H1 (cell line): ENCODE measurements around the gene OR52B6. TPM values are rescaled to one million over a fixed set of nuclear protein-coding genes. Genes with fewer than 3 reads are reported as not detected.

Experiments
- CTCF ChIA-PET: fragments of 300-600 bp; sonication (Branson Sonifier 250); formaldehyde crosslinking; loops from one replicate; lab custom pipeline; 2021; ENCODE audit not compliant: partially characterized antibody; lab: Charles Lee
- POLR2A ChIA-PET: fragments of 300-600 bp; sonication (Branson Sonifier 250); formaldehyde crosslinking; loops from one replicate; lab custom pipeline; 2021; ENCODE audit warnings: inconsistent platforms; ENCODE audit not compliant: partially characterized antibody; lab: Charles Lee
- DNase-seq, 2 experiments: peaks; one replicate each; pipeline versions ENCODE4 v3.0.0 to v3.0.0-alpha.2; 2010 to 2022; ENCODE audit warnings: low spot score in 2 of 2, low read depth in 1 of 2, mixed read lengths in 1 of 2
- FAIRE-seq: peaks from 2 replicates; lab custom pipeline; 2011; peaks lifted over from hg19 to GRCh38; lab: Jason Lieb, UNC
- H2AFZ ChIP-seq: 2 replicates; pipeline ENCODE4 v1.8.1; 2012; ENCODE audit warnings: low read length, inconsistent platforms
- H2AK5ac ChIP-seq: 2 replicates; pipeline ENCODE4 v1.6.1; 2013; ENCODE audit warnings: low read depth, low read length
- H2BK120ac ChIP-seq: replicated peaks from 2 replicates; pipeline ENCODE3; 2013; ENCODE audit warnings: low read depth, low read length, inconsistent platforms
- H2BK12ac ChIP-seq: 2 replicates; pipeline ENCODE4 v1.6.1; 2013; ENCODE audit warnings: low read depth, low read length
- H2BK15ac ChIP-seq: 2 replicates; pipeline ENCODE4 v1.6.1; 2013; ENCODE audit warnings: low read length
- H2BK20ac ChIP-seq: 2 replicates; pipeline ENCODE4 v1.6.1; 2013; ENCODE audit warnings: low read length
- H2BK5ac ChIP-seq: 2 replicates; pipeline ENCODE4 v1.6.1; 2013; ENCODE audit warnings: low read depth, low read length
- H3K14ac ChIP-seq: 2 replicates; pipeline ENCODE4 v1.6.1; 2013; ENCODE audit warnings: inconsistent platforms; ENCODE audit not compliant: insufficient read length
- H3K18ac ChIP-seq: 2 replicates; pipeline ENCODE4 v1.6.1; 2013; ENCODE audit warnings: low read length; ENCODE audit errors: extremely low read depth
- H3K23ac ChIP-seq: 2 replicates; pipeline ENCODE4 v1.6.1; 2013; ENCODE audit warnings: inconsistent platforms; ENCODE audit not compliant: insufficient read length
- H3K23me2 ChIP-seq: 2 replicates; pipeline ENCODE4 v1.6.1; 2013; ENCODE audit warnings: low read depth, low read length
- H3K27ac ChIP-seq: 2 replicates; pipeline ENCODE4 v1.6.1; 2011; ENCODE audit warnings: low read depth, low read length, inconsistent platforms
- H3K27me3 ChIP-seq, 4 experiments: replicated peaks in 1 of 4; 1 replicate in 1 of 4; 2 replicates in 3 of 4; pipeline versions ENCODE4 v1.6.1 to v1.8.1; 2011 to 2013; ENCODE audit warnings: low read length in 3 of 4, mild to moderate bottlenecking in 3 of 4, inconsistent platforms in 2 of 4, mixed read lengths in 2 of 4, moderate library complexity in 1 of 4; ENCODE audit not compliant: control insufficient read depth in 3 of 4, insufficient read depth in 3 of 4; ENCODE audit errors: extremely low read depth in 1 of 4
- H3K36me3 ChIP-seq, 4 experiments: 2 replicates each; pipeline versions ENCODE4 v1.6.1 to v1.8.1; 2011 to 2013; ENCODE audit warnings: mild to moderate bottlenecking in 4 of 4, low read length in 3 of 4, moderate library complexity in 2 of 4, control low read depth in 1 of 4, inconsistent platforms in 1 of 4; ENCODE audit not compliant: insufficient read depth in 4 of 4, control insufficient read depth in 2 of 4
- H3K4ac ChIP-seq: replicated peaks from 2 replicates; pipeline ENCODE3; 2013; ENCODE audit warnings: low read length, low read depth, mixed read lengths, inconsistent platforms; ENCODE audit not compliant: insufficient read length
- H3K4me1 ChIP-seq, 4 experiments: replicated peaks in 1 of 4; 1 replicate in 1 of 4; 2 replicates in 3 of 4; pipeline versions ENCODE4 v1.6.1 to v1.8.1; 2011 to 2013; ENCODE audit warnings: low read length in 3 of 4, inconsistent platforms in 2 of 4, mixed read lengths in 1 of 4; ENCODE audit not compliant: insufficient read depth in 4 of 4, control insufficient read depth in 3 of 4
- H3K4me2 ChIP-seq, 2 experiments: 2 replicates each; pipeline versions ENCODE4 v1.6.1 to v1.8.1; 2011 to 2013; ENCODE audit warnings: low read depth in 2 of 2, low read length in 2 of 2, control low read depth in 1 of 2, inconsistent platforms in 1 of 2, mild to moderate bottlenecking in 1 of 2; ENCODE audit not compliant: insufficient read depth in 1 of 2
- H3K4me3 ChIP-seq, 4 experiments: fragments of 200-600, 300-600 bp in 1 of 4; sonication (generic), shearing (Covaris generic), sonication (Bioruptor Twin) in 1 of 4; 2 replicates each; pipeline versions ENCODE4 v1.5.1 to v1.8.1; 2011 to 2016; ENCODE audit warnings: low read length in 4 of 4, low read depth in 3 of 4, control low read depth in 2 of 4, inconsistent platforms in 2 of 4, mild to moderate bottlenecking in 2 of 4, mixed read lengths in 1 of 4, moderate library complexity in 1 of 4; ENCODE audit not compliant: insufficient read depth in 2 of 4; ENCODE audit errors: extremely low read depth in 1 of 4
- H3K56ac ChIP-seq: replicated peaks from 2 replicates; pipeline ENCODE3; 2013; ENCODE audit warnings: low read depth, mild to moderate bottlenecking, mixed read lengths, low read length, inconsistent platforms; ENCODE audit not compliant: insufficient read length
- H3K79me1 ChIP-seq: 2 replicates; pipeline ENCODE4 v1.6.1; 2013; ENCODE audit warnings: low read depth, low read length, control low read depth
- H3K79me2 ChIP-seq, 2 experiments: 2 replicates each; pipeline versions ENCODE4 v1.6.1 to v1.8.1; 2012 to 2013; ENCODE audit warnings: low read length in 2 of 2, mild to moderate bottlenecking in 2 of 2, inconsistent platforms in 1 of 2; ENCODE audit not compliant: insufficient read depth in 2 of 2, control insufficient read depth in 1 of 2
- H3K9ac ChIP-seq, 4 experiments: replicated peaks in 1 of 4; 1 replicate in 1 of 4; 2 replicates in 3 of 4; pipeline versions ENCODE4 v1.6.1 to v1.8.1; 2011 to 2013; ENCODE audit warnings: low read depth in 3 of 4, low read length in 3 of 4, control low read depth in 2 of 4, mild to moderate bottlenecking in 2 of 4, moderate library complexity in 2 of 4, inconsistent platforms in 1 of 4; ENCODE audit errors: extremely low read depth in 1 of 4
- H3K9me3 ChIP-seq, 2 experiments: 2 replicates each; pipeline versions ENCODE4 v1.6.1 to v1.8.1; 2012 to 2013; ENCODE audit warnings: mild to moderate bottlenecking in 2 of 2, moderate library complexity in 2 of 2, control low read depth in 1 of 2, inconsistent platforms in 1 of 2, low read depth in 1 of 2, low read length in 1 of 2, mixed read lengths in 1 of 2; ENCODE audit not compliant: insufficient read depth in 2 of 2
- H4K20me1 ChIP-seq, 2 experiments: replicated peaks in 1 of 2; 2 replicates each; pipeline versions ENCODE3 to v1.8.1; 2011 to 2013; ENCODE audit warnings: inconsistent platforms in 2 of 2, low read length in 2 of 2, mild to moderate bottlenecking in 1 of 2; ENCODE audit not compliant: insufficient read depth in 2 of 2, control insufficient read depth in 1 of 2
- H4K5ac ChIP-seq: 2 replicates; pipeline ENCODE4 v1.6.1; 2013; ENCODE audit warnings: low read length, low read depth, mixed read lengths, inconsistent platforms; ENCODE audit not compliant: insufficient read length
- H4K8ac ChIP-seq: 2 replicates; pipeline ENCODE4 v1.8.0; 2013; ENCODE audit warnings: mild to moderate bottlenecking, moderate library complexity, low read length, inconsistent platforms; ENCODE audit not compliant: insufficient read depth; ENCODE audit errors: extremely low read depth
- H4K91ac ChIP-seq: replicated peaks from 2 replicates; pipeline ENCODE3; 2013; ENCODE audit warnings: low read length, mixed read lengths, inconsistent platforms; ENCODE audit not compliant: insufficient read length
- ATF2 ChIP-seq: IDR thresholded peaks from 2 replicates; pipeline ENCODE4 v1.6.1; 2012; ENCODE audit warnings: low read length, inconsistent platforms
- CEBPB ChIP-seq: IDR thresholded peaks from 2 replicates; pipeline ENCODE4 v1.6.1; 2012; ENCODE audit warnings: low read depth, low read length
- CHD1 ChIP-seq: IDR thresholded peaks from 2 replicates; pipeline ENCODE4 v1.6.1; 2012; ENCODE audit warnings: low read depth, low read length, improper control_type of control experiment
- EGR1 ChIP-seq: IDR thresholded peaks from 2 replicates; pipeline ENCODE4 v1.6.1; 2011; ENCODE audit warnings: low read depth, low read length, borderline replicate concordance
- FOSL1 ChIP-seq: IDR thresholded peaks from 2 replicates; pipeline ENCODE4 v1.6.1; 2011; ENCODE audit warnings: mild to moderate bottlenecking, low read depth, low read length, moderate library complexity; ENCODE audit not compliant: insufficient read depth
- GABPA ChIP-seq: IDR thresholded peaks from 2 replicates; pipeline ENCODE4 v1.6.1; 2011; ENCODE audit warnings: mild to moderate bottlenecking, low read length, moderate library complexity, borderline replicate concordance; ENCODE audit not compliant: insufficient read depth
- NRF1 ChIP-seq: IDR thresholded peaks from 2 replicates; pipeline ENCODE4 v1.6.1; 2011; ENCODE audit warnings: mild to moderate bottlenecking, low read depth, low read length, improper control_type of control experiment
- POLR2A ChIP-seq, 2 experiments: IDR thresholded peaks; 1 replicate in 1 of 2; 2 replicates in 1 of 2; pipeline ENCODE4 v1.6.1; 2011; ENCODE audit warnings: low read depth in 2 of 2, low read length in 2 of 2, mild to moderate bottlenecking in 2 of 2; ENCODE audit errors: control extremely low read depth in 1 of 2
- RFX5 ChIP-seq: IDR thresholded peaks from 2 replicates; pipeline ENCODE4 v1.6.1; 2011; ENCODE audit warnings: low read depth, low read length, improper control_type of control experiment, borderline replicate concordance
- SIRT6 ChIP-seq: IDR thresholded peaks from one replicate; pipeline ENCODE4 v1.7.1; 2012; ENCODE audit warnings: low read length, inconsistent platforms
- TBP ChIP-seq: IDR thresholded peaks from 2 replicates; pipeline ENCODE4 v1.6.1; 2011; ENCODE audit warnings: low read depth, low read length, improper control_type of control experiment
- TEAD4 ChIP-seq: IDR thresholded peaks from 2 replicates; pipeline ENCODE4 v1.6.1; 2012; ENCODE audit warnings: low read depth, low read length, inconsistent platforms, mixed read lengths
- YY1 ChIP-seq: IDR thresholded peaks from 2 replicates; pipeline ENCODE4 v1.6.1; 2011; ENCODE audit warnings: low read depth, mild to moderate bottlenecking, low read length
- WGBS, 2 experiments: shearing (Covaris generic) in 1 of 2; methylation state at CpG; one replicate each; pipeline versions ENCODE4 v1.1.6 to v1.1.7; 2013 to 2015; ENCODE audit warnings: low lambda C conversion rate in 2 of 2, mixed read lengths in 2 of 2, inconsistent platforms in 1 of 2, low coverage in 1 of 2, missing lambda C conversion rate in 1 of 2; ENCODE audit not compliant: insufficient replicate concordance in 2 of 2, insufficient coverage in 1 of 2, insufficient read length in 1 of 2; ENCODE audit errors: extremely low coverage in 1 of 2, missing lambda C conversion rate in 1 of 2; 5-methylcytosine and 5-hydroxymethylcytosine counted together
- polyA plus RNA-seq, 7 experiments: library from polyadenylated mRNA; depleted of rRNA in 3 of 7; stranded (reverse) in 5 of 7; unstranded in 2 of 7; fragments of >200 nt in 5 of 7; fragments of 200-250 nt in 2 of 7; gene quantifications; 1 replicate in 5 of 7; 2 replicates in 1 of 7; 4 replicates in 1 of 7; pipeline versions ENCODE4 v1.2.1 to v1.2.3, GENCODE V29; 2011 to 2013; ENCODE audit warnings: missing spikeins in 2 of 7, mixed read lengths in 2 of 7
- total RNA-seq: library from RNA; stranded (reverse); fragmentation: NEBNext Ultra II Directional; extraction: Animal tissue kit (Norgen Biotek cat#: 25700); gene quantifications from 2 replicates; pipeline ENCODE4 v1.2.1, GENCODE V29; 2021
- TF ChIP-seq, protein P1 (sequence below): IDR thresholded peaks from 2 replicates; pipeline ENCODE4 v1.6.1; 2012; ENCODE audit warnings: inconsistent platforms

Gene OR52B6
- total and polyA plus RNA-seq, 2 of the 8 experiments (the other 6 are each of a cell fraction or from before 2014, with no cell fraction given): not detected

- H3K23ac ChIP-seq: no peak overlapping the region
- POLR2A ChIA-PET: no interaction called here
- H2BK120ac ChIP-seq: no peak overlapping the region
- no peak overlapping the region for H2BK5ac ChIP-seq
- DNase-seq (no peak), FAIRE-seq (no peak)
- H3K27me3 ChIP-seq: no peaks in the 10 kb centered on the region
- H3K4ac ChIP-seq: no peak overlapping the region
- H3K79me1 ChIP-seq: no peaks in the 10 kb centered on the region
- no peak overlapping the region for H2BK20ac ChIP-seq
- no peaks in the 10 kb centered on the region for H3K9me3 ChIP-seq
- CTCF ChIA-PET: no interaction called here
- H3K14ac ChIP-seq: no peak overlapping the region
- H2BK15ac ChIP-seq: no peak overlapping the region
- no peaks in the 10 kb centered on the region for H4K20me1 ChIP-seq
- H3K27ac ChIP-seq: no peak overlapping the region
- H3K4me2 ChIP-seq: no peak overlapping the region
- H2AFZ ChIP-seq: no peak overlapping the region
- H3K36me3 ChIP-seq: no peaks in the 10 kb centered on the region
- no peaks in the 10 kb centered on the region for H3K23me2 ChIP-seq
- H4K8ac ChIP-seq: no peak overlapping the region
- no peak overlapping the region for H3K56ac ChIP-seq
- H3K9ac ChIP-seq: no peak overlapping the region
- no peak overlapping the region for H3K18ac ChIP-seq
- no peak overlapping the region for H2BK12ac ChIP-seq
- H3K4me1 ChIP-seq: no peaks in the 10 kb centered on the region
- 94% methylated on average over 2 of the region's 2 CpGs; no CpG with 5 or more reads in 1 of the 2 experiments for WGBS, 2 experiments
- no peak overlapping the region for H2AK5ac ChIP-seq
- no peak overlapping the region for H4K5ac ChIP-seq
- no peaks in the 10 kb centered on the region for H3K79me2 ChIP-seq
- no peak overlapping the region for H3K4me3 ChIP-seq
- H4K91ac ChIP-seq: no peak overlapping the region
- no peak for TF ChIP-seq TBP
- TF ChIP-seq SIRT6: no peak
- no peak for TF ChIP-seq EGR1
- TF ChIP-seq CEBPB: no peak
- TF ChIP-seq FOSL1: no peak
- no peak for TF ChIP-seq YY1
- no peak for TF ChIP-seq POLR2A (IDR thresholded peaks at IDR 0.05; ENCODE audit: control extremely low read depth in 1 of 2, low read depth in 2 of 2, low read length in 2 of 2)
- TF ChIP-seq TEAD4: no peak
- no peak for TF ChIP-seq RFX5
- TF ChIP-seq ATF2: no peak
- no peak for TF ChIP-seq CHD1
- TF ChIP-seq GABPA: no peak
- TF ChIP-seq, protein P1, sequence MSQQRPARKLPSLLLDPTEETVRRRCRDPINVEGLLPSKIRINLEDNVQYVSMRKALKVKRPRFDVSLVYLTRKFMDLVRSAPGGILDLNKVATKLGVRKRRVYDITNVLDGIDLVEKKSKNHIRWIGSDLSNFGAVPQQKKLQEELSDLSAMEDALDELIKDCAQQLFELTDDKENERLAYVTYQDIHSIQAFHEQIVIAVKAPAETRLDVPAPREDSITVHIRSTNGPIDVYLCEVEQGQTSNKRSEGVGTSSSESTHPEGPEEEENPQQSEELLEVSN: no peak
- TF ChIP-seq NRF1: no peak
Observed at GRCh38 chr11:5631417-5631816, 50.7 kb downstream of the OR52B6 start.
